GM19467 (cell line): ENCODE results near the gene PCSK7.
"Not testable (repeated sequence)": the region's sequence is repeated elsewhere in the genome, so short reads cannot be mapped to it uniquely, and the experiment has no call there.

Experiments used
- ATAC-seq: cut with Tn5 transposase; IDR thresholded peaks from one replicate; pipeline ENCODE4 v1.9.1; 2021; ENCODE audit warnings: mild to moderate bottlenecking, moderate library complexity; ENCODE audit not compliant: unreplicated experiment

PCSK7 gene

DNA sequence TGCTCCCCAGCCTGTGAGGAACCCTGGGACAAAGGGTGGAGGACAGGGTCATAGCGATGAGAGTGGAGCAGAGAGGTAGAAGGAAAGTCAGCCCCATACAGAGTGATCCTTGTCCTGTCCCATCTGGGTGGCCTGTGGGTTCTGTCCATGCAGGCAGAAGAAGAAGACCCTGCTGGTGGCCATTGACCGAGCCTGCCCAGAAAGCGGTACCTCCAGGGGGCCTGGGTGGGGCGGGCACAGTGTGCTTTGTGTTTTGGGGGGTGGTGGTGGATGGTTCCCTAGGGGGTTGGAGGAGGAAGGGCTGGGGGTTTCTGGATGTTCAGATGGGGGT, 45.5 kb downstream of the PCSK7 start:
- no peak for ATAC-seq

DNA sequence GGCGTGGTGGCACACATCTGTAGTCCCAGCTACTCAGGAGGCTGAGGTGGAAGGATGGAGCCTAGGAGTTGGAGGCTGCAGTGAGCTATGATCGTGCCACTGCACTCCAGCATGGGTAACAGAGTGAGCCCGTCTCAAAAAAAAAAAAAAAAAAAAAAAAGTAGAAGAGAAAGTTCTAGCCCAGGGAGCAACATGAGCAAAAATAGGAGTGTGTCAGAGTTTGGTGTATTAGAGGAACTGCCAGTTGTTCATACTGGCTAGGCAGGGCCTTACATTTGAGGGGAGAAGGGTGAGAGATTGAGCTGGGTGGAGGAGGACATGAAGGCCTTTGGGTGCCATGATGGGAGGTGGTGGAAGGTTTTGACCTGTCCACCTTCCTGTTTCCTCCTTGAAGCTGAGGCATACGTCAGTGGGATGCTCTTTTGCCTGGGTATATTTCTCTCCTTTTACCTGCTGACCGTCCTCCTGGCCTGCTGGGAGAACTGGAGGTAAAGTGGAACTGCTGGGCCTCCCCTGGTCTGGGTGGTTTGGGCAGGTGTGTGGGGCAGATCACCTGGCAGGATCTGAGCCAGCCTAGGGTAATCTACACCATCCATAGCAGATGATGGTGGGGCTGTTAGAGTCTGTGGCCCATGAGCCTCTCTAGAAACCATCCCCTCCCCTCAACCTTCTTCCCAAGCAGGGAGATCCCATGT, 46.0 kb downstream of the PCSK7 start:
- ATAC-seq: no peak

DNA sequence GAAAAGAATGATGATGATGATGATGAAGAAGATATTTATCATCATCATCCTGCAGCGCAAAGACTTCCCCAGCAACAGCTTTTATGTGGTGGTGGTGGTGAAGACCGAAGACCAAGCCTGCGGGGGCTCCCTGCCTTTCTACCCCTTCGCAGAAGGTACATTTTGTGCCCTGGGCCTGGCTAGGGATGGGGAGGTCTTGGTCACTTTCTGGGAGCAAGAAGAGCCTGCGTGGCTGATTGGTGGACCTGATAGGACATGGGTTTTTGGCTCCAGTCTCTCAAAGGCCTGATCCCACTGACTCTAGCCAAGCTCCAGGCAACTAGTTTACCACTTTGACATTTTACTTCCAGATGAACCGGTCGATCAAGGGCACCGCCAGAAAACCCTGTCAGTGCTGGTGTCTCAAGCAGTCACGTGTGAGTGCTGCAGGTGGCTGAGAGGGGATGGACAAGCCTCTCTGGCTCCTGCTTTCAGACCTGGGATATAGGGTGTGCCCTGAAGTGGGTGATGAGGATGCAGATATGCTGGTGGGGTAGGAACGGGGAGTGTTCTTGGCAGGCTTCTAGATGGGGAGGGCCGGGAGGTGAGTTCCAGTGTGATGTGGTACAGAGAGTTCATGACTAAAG, 48.0 kb downstream of the PCSK7 start:
- no peak for ATAC-seq

DNA sequence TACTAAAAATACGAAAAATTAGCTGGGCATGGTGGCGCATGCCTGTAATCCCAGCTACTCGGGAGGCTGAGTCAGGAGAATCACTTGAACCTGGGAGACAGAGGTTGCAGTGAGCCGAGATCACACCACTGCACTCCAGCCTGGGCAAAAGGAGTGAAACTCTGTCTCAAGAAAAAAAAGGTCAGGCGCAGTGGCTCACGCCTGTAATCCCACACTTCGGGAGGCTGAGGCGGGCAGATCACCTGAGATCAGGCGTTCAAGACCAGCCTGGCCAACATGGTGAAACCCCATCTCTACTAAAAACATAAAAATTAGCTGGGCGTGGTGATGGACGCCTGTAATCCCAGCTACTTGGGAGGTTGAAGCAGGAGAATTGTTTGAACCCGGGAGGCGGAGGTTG, 48.7 kb downstream of the PCSK7 start:
- ATAC-seq: not testable (repeated sequence)

DNA sequence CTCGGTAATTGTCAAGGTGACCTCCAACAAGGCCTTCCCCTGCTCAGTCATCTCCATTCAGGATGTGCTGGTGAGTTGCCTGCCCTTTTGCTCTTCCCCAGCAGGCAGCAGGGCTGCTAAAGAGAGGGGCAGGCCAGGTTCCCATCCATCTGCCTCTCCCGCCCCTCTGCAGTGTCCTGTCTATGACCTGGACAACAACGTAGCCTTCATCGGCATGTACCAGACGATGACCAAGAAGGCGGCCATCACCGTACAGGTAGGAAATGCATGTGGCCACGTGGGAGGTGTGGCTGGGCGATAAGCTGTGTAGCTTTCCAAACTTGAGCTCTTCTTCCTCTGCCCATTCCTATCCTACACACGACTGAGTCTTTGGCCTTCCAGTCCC, 49.3 kb downstream of the PCSK7 start:
- ATAC-seq: no peak

DNA sequence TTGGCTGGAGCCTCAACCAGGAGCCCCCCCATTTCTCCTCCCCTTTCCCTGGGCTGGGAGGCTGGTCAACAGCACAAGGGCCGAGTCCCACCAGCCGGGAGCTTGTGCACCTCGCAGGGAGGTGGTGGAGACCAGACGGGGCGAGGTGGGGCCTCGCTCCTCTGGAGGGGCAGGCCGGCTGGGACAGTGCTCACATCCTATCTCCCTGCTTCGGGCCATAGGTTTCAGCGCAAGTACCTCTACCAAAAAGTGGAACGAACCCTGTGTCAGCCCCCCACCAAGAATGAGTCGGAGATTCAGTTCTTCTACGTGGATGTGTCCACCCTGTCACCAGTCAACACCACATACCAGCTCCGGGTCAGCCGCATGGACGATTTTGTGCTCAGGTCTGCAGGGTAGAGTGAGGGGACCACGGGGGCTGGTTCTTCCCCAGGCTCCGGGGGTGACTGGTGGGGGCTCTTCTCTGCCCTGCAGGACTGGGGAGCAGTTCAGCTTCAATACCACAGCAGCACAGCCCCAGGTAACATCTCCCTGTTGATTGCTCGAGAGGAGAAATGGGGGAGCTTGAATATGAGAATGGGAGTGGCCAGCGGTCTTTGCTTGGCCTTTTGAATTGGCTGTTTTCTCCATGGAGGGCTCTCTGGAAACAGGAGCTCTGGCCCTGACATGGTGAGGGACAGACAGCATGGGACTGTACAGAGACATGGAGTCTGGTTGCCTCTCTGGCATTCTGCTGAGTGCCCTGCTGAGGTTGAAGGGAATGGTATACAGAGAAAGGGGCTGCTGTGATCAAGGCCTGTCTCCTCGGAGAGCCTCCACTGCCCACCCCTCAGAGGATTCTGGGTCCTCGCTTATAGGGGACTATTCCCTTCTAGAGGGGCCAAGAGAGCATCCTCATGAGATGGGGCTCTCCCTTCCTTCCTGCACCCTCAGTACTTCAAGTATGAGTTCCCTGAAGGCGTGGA, 50.0 kb downstream of the PCSK7 start:
- no peak for ATAC-seq

DNA sequence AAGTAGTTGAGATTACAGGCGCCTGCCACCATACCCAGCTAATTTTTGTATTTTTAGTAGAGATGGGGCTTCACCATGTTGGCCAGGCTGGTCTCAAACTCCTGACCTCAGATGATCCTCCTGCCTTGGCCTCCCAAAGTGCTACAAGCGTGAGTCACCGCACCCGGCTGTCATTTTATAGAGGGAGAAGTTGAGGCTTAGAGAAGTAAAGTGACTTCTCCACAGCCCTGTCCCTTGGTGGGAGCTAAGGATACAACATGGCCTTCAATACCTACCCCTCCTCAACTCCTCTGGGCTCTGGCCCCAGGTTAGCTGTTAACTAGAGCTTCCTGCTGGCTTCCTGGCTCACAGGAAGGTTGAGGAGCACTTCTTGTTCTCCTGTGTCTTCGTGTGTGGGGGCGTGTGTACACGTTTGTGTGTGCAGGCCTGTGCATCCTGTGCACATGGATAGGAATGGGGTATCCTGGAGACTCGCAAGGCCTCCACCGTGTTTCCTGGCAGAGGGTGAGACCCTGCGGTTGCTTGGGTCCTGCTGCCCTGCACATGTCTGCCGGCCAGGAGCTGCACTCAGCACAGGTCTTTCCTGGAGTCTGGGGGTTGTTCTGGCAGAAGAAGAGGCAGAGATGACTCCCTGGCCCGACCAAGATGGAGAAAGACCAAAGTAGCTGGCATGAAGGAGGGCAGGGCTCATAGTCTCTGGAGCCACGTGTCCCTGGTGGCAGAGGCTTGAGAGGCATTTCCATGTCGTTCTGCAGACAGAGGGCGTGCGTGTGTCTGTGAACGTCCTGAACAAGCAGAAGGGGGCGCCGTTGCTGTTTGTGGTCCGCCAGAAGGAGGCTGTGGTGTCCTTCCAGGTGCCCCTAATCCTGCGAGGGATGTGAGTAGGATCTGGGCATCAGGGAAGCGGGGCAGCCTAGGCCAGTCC, 51.0 kb downstream of the PCSK7 start:
- ATAC-seq: no peak

DNA sequence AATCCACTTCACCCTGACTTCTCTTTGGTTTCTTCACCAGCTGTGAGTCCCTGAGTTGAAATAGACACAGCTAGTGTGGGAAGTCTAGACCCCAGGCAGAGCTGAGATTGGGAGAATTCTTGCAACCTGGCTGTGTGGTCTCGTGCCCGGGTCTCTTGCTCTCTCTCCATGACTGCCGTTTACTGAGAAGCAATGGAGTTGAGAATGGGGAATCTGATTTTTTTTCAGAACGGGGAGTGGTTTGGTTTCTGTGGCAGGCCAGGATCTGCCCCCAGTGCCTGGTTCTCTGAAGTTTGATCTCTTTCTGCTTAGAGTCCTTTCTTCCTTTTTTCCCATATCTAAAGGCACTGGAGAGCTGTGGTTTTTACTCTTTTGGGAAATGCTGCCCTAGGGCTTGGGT, 51.9 kb downstream of the PCSK7 start:
- ATAC-seq: peak; percentile 4

DNA sequence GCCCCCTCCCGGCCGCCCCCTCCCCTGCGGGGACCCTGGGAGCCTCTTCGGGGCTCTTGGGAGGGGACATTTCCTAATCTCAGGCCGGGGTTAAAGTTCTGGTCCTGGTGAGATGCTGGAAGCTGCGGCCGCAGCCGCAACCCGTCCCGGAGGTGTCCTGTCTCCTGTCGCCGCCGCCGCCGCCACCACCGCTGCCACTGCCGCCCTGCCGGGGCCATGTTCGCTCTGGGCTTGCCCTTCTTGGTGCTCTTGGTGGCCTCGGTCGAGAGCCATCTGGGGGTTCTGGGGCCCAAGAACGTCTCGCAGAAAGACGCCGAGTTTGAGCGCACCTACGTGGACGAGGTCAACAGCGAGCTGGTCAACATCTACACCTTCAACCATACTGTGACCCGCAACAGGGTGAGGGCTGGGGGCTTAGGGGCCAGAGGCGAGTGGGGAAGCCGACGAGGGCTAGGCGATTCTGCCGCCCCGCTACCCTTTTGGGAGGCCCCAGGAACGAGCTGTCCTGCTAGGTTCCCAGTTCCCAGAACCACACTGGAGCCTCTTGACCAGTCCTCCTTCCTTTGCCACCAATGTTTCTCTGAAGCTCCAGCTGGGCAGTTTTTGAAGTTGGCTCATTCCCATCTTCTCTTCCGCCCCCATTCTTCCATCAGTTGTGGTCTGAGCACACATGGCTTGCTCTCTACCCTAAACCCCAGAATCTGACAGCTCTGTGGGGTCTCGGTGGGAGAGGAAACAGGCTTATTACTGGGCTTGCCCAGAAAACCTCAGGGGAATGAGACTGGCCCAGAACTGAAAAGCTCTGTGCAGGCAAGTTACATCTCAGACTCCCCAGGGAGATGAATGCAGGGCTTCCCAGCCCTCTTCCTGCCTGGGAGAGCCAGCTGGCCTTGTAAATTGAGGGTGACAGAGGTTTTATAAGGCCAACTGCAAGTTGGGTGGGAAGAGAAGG, 52.5 kb downstream of the PCSK7 start:
- peak; percentile 28 for ATAC-seq

DNA sequence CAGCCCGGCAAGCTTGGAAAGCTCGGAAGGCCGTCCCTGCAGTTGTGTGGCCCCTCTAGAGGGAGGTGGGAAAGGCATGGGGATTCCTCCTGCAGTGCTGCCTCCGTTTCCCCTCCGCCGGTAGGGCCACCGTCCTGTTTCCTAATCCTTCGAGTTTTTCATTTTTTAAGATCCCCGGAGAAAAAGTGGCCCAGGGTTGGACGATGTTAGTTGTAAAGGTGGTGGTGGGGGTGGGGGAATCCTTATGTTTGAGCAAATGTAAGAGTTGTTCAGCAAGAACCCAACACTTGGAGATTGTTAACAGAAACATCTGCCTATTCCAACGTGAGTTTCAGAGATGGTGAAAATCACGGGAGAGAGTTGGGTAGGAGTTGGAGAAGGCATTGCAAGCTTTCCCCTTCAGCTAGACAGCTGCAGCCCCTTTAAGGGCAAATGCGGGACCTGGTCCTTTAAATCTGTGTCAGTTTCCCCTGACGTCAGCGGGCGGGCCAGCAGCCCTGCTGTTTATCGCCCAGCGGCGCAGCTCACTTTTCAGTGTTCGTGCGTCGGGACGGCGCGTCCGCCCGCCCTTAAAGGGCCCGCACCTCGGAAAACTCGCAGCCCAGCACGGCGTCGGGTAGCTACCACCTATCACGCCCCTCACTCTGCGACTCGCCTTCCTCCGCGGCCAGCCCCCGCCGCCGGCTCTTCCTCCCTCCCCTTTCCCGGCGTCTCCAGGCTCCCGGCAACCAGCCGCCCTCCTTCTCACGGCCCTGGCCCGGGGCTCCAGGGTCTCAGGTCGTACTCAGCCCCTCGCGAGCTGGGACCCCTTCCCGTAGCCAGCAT, 53.5 kb downstream of the PCSK7 start, which contains the start of gene SIDT2:
TSS of gene SIDT2 (plus strand) at position 534 of the 825 bp plus-strand sequence. CDS start 521 bp downstream, outside the sequence.
- peak; percentile 89 for ATAC-seq

DNA sequence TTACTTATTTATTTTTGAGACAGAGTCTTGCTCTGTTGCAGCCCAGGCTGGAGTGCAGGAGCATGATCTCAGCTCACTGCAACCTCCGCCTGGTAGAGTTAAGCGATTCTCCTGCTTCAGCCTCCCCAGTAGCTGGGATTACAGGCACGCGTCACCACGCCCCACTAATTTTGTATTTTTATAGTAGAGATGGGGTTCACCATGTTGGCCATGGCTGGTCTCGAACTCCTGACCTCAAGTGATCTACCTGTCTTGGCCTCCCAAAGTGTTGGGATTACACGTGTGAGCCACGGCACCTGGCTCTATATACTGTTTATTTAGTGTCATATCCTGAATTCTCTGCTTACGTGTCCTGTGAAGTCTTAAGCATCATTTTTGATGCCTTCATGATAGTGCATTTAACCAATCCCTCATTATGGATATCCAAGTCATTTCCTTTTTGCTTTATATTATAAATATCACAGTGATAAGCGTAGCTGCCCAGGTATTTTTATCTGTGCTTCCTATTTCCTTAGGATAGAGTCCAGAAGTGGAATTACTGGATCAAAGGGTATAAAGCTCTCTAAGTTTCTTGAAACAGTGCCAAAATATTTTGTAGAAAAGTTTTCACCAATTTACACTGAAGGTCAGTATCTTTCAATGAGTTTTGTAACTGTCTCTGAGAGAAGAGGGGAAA, 54.2 kb downstream of the PCSK7 start:
- ATAC-seq: no peak

DNA sequence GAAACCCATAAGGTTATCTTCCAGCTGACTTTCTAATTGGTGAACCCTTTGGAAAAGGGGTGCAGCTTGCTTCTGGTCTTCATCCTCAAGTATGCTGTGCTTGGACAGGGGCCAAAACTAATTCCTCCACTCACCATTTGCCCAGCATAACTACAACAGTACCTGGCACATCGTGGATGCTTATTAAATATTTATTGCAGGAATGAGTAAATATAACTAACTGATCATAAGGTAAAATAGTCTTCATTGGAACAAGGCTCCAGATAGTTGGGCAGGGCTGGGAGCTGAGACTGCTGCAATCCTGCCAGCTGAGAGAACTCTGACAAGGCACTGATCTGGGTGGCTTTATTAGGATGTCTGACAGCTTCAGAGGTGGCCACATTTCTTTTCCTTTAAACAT, 55.7 kb downstream of the PCSK7 start:
- no peak for ATAC-seq

DNA sequence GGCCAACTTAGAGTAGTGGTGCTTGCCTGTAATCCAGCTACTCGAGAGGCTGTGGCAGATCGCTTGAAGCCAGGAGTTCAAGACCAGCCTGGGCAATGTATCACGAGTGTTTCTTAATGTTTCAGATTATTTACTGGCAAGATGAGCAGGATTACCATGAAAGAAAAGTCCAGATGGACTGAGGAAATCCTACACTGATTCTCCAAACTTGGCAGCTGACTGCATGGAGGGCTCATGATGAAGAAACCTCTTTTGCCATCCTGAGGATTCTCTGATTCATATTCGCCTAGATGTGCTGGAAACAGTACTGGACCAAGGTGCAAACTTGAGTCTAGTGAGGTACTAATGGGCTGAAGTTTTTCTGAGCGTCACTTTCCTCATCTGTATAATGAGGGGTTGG, 56.1 kb downstream of the PCSK7 start:
- ATAC-seq: no peak

DNA sequence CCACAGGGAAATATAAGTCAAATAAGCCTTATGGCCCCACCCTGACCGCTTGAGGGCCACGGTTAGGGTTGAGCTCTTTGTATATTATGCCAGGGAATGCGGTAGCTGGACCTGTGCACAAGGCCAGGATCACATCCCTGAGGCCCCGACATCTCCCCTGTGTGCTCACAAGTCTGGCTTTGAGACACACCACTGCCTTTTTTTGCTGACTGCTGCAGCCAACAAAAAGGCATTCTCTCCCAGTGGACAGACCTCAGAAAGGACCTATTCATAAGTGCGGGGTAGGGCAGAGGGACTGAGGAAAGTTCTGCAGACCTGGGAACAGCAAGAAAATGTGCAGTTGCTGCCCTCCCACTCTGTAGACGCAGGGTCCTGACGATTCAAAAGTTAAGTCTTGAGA, 56.8 kb downstream of the PCSK7 start:
- no peak for ATAC-seq

DNA sequence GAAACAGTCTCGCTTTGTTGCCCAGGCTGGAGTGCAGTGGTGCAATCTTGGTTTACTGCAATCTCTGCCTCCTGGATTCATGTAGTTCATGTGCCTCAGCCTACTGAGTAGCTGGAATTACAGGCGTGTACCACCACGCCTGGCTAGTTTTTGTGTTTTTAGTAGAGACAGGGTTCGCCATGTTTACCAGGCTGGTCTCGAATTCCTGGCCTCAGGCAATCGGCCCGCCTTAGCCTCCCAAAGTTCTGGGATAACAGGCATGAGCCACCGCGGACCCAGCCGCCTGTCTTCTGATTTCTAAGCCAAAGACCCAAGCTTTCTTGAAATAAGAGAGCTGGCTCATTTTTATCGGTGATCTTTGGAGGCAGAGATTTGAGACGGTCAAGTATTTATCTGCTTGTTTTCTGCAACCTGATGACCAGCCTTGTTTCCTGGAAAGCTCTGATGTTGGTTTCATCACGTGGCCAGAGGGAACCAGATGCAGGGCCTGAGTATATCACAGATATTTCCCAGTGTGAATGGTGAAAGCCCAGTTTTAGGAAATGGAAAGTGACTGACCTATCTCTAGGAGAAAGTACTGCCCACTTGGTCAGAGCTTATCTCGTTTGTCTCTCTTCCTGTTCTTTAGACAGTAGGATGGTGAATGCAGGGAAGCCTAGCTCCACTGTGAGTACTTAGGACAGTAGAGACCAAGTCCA, 59.0 kb downstream of the PCSK7 start:
- no peak for ATAC-seq

DNA sequence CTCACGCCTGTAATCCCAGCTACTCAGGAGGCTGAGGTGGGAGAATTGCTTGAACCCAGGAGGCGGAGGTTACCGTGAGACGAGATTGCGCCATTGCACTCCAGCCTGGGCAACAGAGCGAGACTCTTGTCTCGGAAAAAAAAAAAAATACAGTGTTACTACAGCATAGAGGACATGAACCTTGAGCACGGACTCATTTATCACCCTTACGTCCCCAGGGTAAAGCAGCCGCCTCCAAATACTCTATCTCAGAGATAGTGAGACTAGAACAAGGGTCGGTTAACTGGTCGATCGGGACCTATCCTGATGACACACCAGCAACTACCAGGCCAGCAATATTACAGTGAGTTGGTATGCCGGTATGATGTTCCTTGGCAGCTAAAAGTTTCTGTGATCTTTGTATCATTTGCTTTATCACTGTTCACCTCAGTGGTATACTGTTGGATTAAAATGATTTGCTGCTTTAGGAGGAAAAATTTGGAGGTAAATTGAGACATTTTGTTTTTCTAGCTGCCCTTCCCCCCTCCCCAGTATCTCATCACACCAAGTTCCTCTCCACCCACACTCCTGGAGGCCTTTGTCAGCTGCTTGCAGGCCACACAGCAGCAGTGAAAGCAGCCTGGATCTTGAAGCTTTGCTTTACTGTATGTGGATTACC, 60.3 kb downstream of the PCSK7 start:
- no peak for ATAC-seq

DNA sequence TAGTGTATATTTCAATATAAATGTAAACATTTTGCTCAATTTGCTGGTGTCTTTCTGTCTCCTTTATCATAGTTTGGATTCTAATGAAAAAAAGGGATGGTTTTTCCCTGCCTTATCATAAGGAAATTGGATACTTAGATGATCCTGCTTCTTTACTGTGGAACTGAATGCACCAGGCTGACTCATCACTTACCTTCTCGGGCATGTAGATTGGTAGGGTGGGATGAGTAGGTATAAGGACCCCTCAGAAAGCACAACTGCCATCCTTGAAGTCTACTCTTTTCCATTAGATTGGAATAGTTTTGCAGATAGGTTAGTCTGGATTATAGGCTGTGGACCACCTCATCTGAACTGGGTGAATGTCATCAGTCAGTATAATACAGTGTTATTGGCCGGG, 60.9 kb downstream of the PCSK7 start:
- no peak for ATAC-seq
